ENCODE data around the gene SIKE1.

- TF ChIP-seq, protein P1, sequence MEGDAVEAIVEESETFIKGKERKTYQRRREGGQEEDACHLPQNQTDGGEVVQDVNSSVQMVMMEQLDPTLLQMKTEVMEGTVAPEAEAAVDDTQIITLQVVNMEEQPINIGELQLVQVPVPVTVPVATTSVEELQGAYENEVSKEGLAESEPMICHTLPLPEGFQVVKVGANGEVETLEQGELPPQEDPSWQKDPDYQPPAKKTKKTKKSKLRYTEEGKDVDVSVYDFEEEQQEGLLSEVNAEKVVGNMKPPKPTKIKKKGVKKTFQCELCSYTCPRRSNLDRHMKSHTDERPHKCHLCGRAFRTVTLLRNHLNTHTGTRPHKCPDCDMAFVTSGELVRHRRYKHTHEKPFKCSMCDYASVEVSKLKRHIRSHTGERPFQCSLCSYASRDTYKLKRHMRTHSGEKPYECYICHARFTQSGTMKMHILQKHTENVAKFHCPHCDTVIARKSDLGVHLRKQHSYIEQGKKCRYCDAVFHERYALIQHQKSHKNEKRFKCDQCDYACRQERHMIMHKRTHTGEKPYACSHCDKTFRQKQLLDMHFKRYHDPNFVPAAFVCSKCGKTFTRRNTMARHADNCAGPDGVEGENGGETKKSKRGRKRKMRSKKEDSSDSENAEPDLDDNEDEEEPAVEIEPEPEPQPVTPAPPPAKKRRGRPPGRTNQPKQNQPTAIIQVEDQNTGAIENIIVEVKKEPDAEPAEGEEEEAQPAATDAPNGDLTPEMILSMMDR (IDR thresholded peaks at IDR 0.05; ENCODE audit: insufficient read depth, low read depth, low read length): no peak
- TF ChIP-seq EZH2 (IDR thresholded peaks at IDR 0.05; ENCODE audit: insufficient read depth, low read length): no peak
These were observed 15.8 kb downstream of the SIKE1 start for GRCh38 chr1:114764689-114765088.

All from astrocyte (in vitro differentiated cells and primary cell).